ENCODE data around the gene CNRIP1. TPM values are rescaled to one million over a fixed set of nuclear protein-coding genes. Genes with fewer than 3 reads are reported as not detected.
A peak's percentile ranks its signal among the peaks of the same experiment; 100 is the strongest.

CNRIP1 gene
- total and polyA plus RNA-seq, 4 donors: 36.6 to 126 (median 87.0) TPM

- DNase-seq (ENCODE audit: low read depth in 4 of 6, low spot score in 6 of 6): no peak
- no peak overlapping the region for H3K27ac ChIP-seq (ENCODE audit: low read depth, low read length)
- no peak overlapping the region for H3K4me3 ChIP-seq (ENCODE audit: low read depth, low read length)
- no peaks in the 10 kb centered on the region for H3K4me1 ChIP-seq (ENCODE audit: control insufficient read depth, insufficient read depth, low read length)
- H3K9me3 ChIP-seq (ENCODE audit: control insufficient read depth, insufficient read depth, low read length): no peaks in the 10 kb centered on the region
- no peaks in the 10 kb centered on the region for H3K36me3 ChIP-seq (ENCODE audit: control insufficient read depth, insufficient read depth, low read length)
- 100% methylated on average over 1 of the region's 1 CpG for WGBS (ENCODE audit: insufficient coverage)
- no peaks in the 10 kb centered on the region for H3K27me3 ChIP-seq (ENCODE audit: control insufficient read depth, insufficient read depth, low read length)
Observed at GRCh38 chr2:68342470-68342869, 22.7 kb upstream of the CNRIP1 start.

GRCh38 chr2:68341583-68341982 is 21.8 kb upstream of the CNRIP1 start:
- Histone ChIP-seq H3K9me3 (ENCODE audit: control insufficient read depth, insufficient read depth, low read length) (no peaks in the 10 kb centered on the region), H3K27ac (ENCODE audit: low read depth, low read length) (no peak overlapping the region), H3K4me3 (ENCODE audit: low read depth, low read length) (no peak overlapping the region), H3K4me1 (ENCODE audit: control insufficient read depth, insufficient read depth, low read length) (no peaks in the 10 kb centered on the region), H3K27me3 (ENCODE audit: control insufficient read depth, insufficient read depth, low read length) (no peaks in the 10 kb centered on the region), H3K36me3 (ENCODE audit: control insufficient read depth, insufficient read depth, low read length) (no peaks in the 10 kb centered on the region)
- WGBS (ENCODE audit: insufficient coverage): 68% methylated on average over 3 of the region's 4 CpGs
- no peak for DNase-seq (ENCODE audit: low read depth in 4 of 6, low spot score in 6 of 6)

DNA sequence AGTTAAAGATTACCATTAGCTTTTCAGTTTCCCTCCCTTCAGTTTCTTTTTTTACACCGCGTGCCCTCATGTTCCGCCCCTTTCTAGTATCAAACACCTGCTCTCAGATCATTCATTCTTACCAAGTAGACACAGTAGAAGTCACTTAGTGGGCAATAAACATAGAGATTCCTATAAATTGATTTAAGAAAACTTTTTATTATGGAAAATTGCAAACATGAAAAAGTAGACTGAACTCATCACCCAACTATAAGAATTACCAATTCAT is 21.2 kb upstream of the CNRIP1 start:
- H3K4me3 ChIP-seq (ENCODE audit: low read depth, low read length): no peak overlapping the region
- H3K4me1 ChIP-seq (ENCODE audit: control insufficient read depth, insufficient read depth, low read length): no peaks in the 10 kb centered on the region
- no peak for DNase-seq (ENCODE audit: low read depth in 4 of 6, low spot score in 6 of 6)
- no peaks in the 10 kb centered on the region for H3K36me3 ChIP-seq (ENCODE audit: control insufficient read depth, insufficient read depth, low read length)
- WGBS (ENCODE audit: insufficient coverage): no CpG with 5 or more reads among the region's 3 CpGs
- H3K9me3 ChIP-seq (ENCODE audit: control insufficient read depth, insufficient read depth, low read length): no peaks in the 10 kb centered on the region
- no peak overlapping the region for H3K27ac ChIP-seq (ENCODE audit: low read depth, low read length)
- no peaks in the 10 kb centered on the region for H3K27me3 ChIP-seq (ENCODE audit: control insufficient read depth, insufficient read depth, low read length)

GRCh38 chr2:68340226-68341061 is 20.7 kb upstream of the CNRIP1 start:
- H3K4me1 ChIP-seq (ENCODE audit: control insufficient read depth, insufficient read depth, low read length): no peaks in the 10 kb centered on the region
- no peak overlapping the region for H3K4me3 ChIP-seq (ENCODE audit: low read depth, low read length)
- no peaks in the 10 kb centered on the region for H3K36me3 ChIP-seq (ENCODE audit: control insufficient read depth, insufficient read depth, low read length)
- H3K27me3 ChIP-seq (ENCODE audit: control insufficient read depth, insufficient read depth, low read length): no peaks in the 10 kb centered on the region
- WGBS (ENCODE audit: insufficient coverage): 24% methylated on average over 2 of the region's 5 CpGs
- no peaks in the 10 kb centered on the region for H3K9me3 ChIP-seq (ENCODE audit: control insufficient read depth, insufficient read depth, low read length)
- no peak overlapping the region for H3K27ac ChIP-seq (ENCODE audit: low read depth, low read length)
- peak in 2 of 6 donors; percentile 83 to 85 for DNase-seq (ENCODE audit: low read depth in 4 of 6, low spot score in 6 of 6)

GRCh38 chr2:68336192-68336591 is 16.4 kb upstream of the CNRIP1 start:
- no peak overlapping the region for H3K27ac ChIP-seq (ENCODE audit: low read depth, low read length)
- H3K4me1 ChIP-seq (ENCODE audit: control insufficient read depth, insufficient read depth, low read length): no peaks in the 10 kb centered on the region
- no peaks in the 10 kb centered on the region for H3K27me3 ChIP-seq (ENCODE audit: control insufficient read depth, insufficient read depth, low read length)
- no peak overlapping the region for H3K4me3 ChIP-seq (ENCODE audit: low read depth, low read length)
- no peaks in the 10 kb centered on the region for H3K9me3 ChIP-seq (ENCODE audit: control insufficient read depth, insufficient read depth, low read length)
- DNase-seq (ENCODE audit: low read depth in 4 of 6, low spot score in 6 of 6): peak in 1 of 6 donors; percentile 55
- H3K36me3 ChIP-seq (ENCODE audit: control insufficient read depth, insufficient read depth, low read length): no peaks in the 10 kb centered on the region
- WGBS (ENCODE audit: insufficient coverage): no CpG with 5 or more reads among the region's 1 CpG

GRCh38 chr2:68333931-68334330 is 14.2 kb upstream of the CNRIP1 start:
- Histone ChIP-seq H3K27me3 (ENCODE audit: control insufficient read depth, insufficient read depth, low read length) (no peaks in the 10 kb centered on the region), H3K4me1 (ENCODE audit: control insufficient read depth, insufficient read depth, low read length) (no peaks in the 10 kb centered on the region), H3K27ac (ENCODE audit: low read depth, low read length) (no peak overlapping the region), H3K9me3 (ENCODE audit: control insufficient read depth, insufficient read depth, low read length) (no peaks in the 10 kb centered on the region), H3K4me3 (ENCODE audit: low read depth, low read length) (no peak overlapping the region), H3K36me3 (ENCODE audit: control insufficient read depth, insufficient read depth, low read length) (no peaks in the 10 kb centered on the region)
- no peak for DNase-seq (ENCODE audit: low read depth in 4 of 6, low spot score in 6 of 6)
- WGBS (ENCODE audit: insufficient coverage): no CpG with 5 or more reads among the region's 3 CpGs

GRCh38 chr2:68333009-68333408 is 13.3 kb upstream of the CNRIP1 start:
- DNase-seq (ENCODE audit: low read depth in 4 of 6, low spot score in 6 of 6): no peak
- Histone ChIP-seq H3K4me3 (ENCODE audit: low read depth, low read length) (no peak overlapping the region), H3K4me1 (ENCODE audit: control insufficient read depth, insufficient read depth, low read length) (no peaks in the 10 kb centered on the region), H3K27ac (ENCODE audit: low read depth, low read length) (no peak overlapping the region), H3K36me3 (ENCODE audit: control insufficient read depth, insufficient read depth, low read length) (no peaks in the 10 kb centered on the region), H3K9me3 (ENCODE audit: control insufficient read depth, insufficient read depth, low read length) (no peaks in the 10 kb centered on the region), H3K27me3 (ENCODE audit: control insufficient read depth, insufficient read depth, low read length) (no peaks in the 10 kb centered on the region)
- WGBS (ENCODE audit: insufficient coverage): 88% methylated on average over 1 of the region's 8 CpGs

GRCh38 chr2:68330691-68331090 is 10.9 kb upstream of the CNRIP1 start:
- H3K9me3 ChIP-seq (ENCODE audit: control insufficient read depth, insufficient read depth, low read length): no peaks in the 10 kb centered on the region
- H3K27ac ChIP-seq (ENCODE audit: low read depth, low read length): no peak overlapping the region

DNA sequence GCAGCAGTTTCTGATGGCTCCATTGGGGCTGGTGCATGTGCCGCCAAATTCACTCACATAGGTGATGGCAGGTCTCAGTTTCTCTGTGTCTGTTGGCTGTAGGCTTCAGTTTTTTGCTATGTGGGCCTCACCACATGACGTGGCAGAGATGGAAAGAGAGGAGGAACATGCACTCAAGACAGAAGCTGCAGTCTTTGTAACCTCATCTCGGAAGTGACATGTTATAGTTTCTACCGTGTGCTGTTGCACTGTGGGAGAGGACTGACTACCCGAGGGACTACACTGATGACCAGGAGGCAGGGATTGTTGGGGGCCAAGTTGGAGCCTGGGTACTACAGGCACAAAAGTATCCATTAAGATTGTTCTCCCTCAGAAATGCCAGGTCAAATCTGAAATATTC is 9.2 kb upstream of the CNRIP1 start:
- Histone ChIP-seq H3K36me3 (ENCODE audit: control insufficient read depth, insufficient read depth, low read length) (no peaks in the 10 kb centered on the region), H3K27me3 (ENCODE audit: control insufficient read depth, insufficient read depth, low read length) (no peaks in the 10 kb centered on the region), H3K4me1 (ENCODE audit: control insufficient read depth, insufficient read depth, low read length) (no peaks in the 10 kb centered on the region), H3K9me3 (ENCODE audit: control insufficient read depth, insufficient read depth, low read length) (no peaks in the 10 kb centered on the region), H3K27ac (ENCODE audit: low read depth, low read length) (no peak overlapping the region), H3K4me3 (ENCODE audit: low read depth, low read length) (no peak overlapping the region)
- no peak for DNase-seq (ENCODE audit: low read depth in 4 of 6, low spot score in 6 of 6)
- WGBS (ENCODE audit: insufficient coverage): 69% methylated on average over 5 of the region's 5 CpGs

More at GRCh38 chr2:68330691-68331090, 10.9 kb upstream of the CNRIP1 start:
- H3K4me1 ChIP-seq (ENCODE audit: control insufficient read depth, insufficient read depth, low read length): no peaks in the 10 kb centered on the region
- DNase-seq (ENCODE audit: low read depth in 4 of 6, low spot score in 6 of 6): no peak
- H3K4me3 ChIP-seq (ENCODE audit: low read depth, low read length): no peak overlapping the region
- no peaks in the 10 kb centered on the region for H3K27me3 ChIP-seq (ENCODE audit: control insufficient read depth, insufficient read depth, low read length)
- no peaks in the 10 kb centered on the region for H3K36me3 ChIP-seq (ENCODE audit: control insufficient read depth, insufficient read depth, low read length)
- WGBS (ENCODE audit: insufficient coverage): no CpG with 5 or more reads among the region's 2 CpGs

DNA sequence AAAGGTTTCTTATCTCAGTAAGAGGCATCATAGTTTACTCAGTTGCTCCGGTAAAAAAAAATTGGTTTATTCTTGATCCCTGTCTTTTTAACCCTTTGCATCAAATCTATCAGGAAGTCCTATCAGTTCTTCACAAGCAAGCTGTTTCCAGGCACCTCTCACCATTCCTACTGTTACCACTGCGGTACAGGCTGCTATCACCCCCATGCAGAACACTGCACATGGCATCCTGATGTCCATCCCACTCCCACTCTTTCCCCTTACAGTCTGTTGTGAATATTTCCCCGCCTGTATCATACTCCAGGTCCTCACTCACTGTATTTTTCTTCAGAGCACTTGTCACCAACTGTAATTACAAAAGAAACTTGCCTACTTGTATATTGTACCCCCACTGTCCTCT is 5.3 kb upstream of the CNRIP1 start:
- Histone ChIP-seq H3K27me3 (ENCODE audit: control insufficient read depth, insufficient read depth, low read length) (peaks cover 3% of the 10 kb centered on the region), H3K4me1 (ENCODE audit: control insufficient read depth, insufficient read depth, low read length) (peaks cover 3% of the 10 kb centered on the region), H3K27ac (ENCODE audit: low read depth, low read length) (no peak overlapping the region), H3K36me3 (ENCODE audit: control insufficient read depth, insufficient read depth, low read length) (no peaks in the 10 kb centered on the region), H3K9me3 (ENCODE audit: control insufficient read depth, insufficient read depth, low read length) (no peaks in the 10 kb centered on the region), H3K4me3 (ENCODE audit: low read depth, low read length) (no peak overlapping the region)
- WGBS (ENCODE audit: insufficient coverage): 82% methylated on average over 3 of the region's 3 CpGs
- no peak for DNase-seq (ENCODE audit: low read depth in 4 of 6, low spot score in 6 of 6)
